ENCODE results near the gene TESMIN.

Gene TESMIN

GRCh38 chr11:68763181-68763721 is 11.9 kb upstream of the TESMIN start:
- no peak for DNase-seq (ENCODE audit: low read depth in 1 of 2, low spot score in 1 of 2)

- no peak for DNase-seq (ENCODE audit: low read depth in 1 of 2, low spot score in 1 of 2)
Measured at GRCh38 chr11:68762481-68762880, 11.2 kb upstream of the TESMIN start.

- no peak for DNase-seq (ENCODE audit: low read depth in 1 of 2, low spot score in 1 of 2)
Measured at GRCh38 chr11:68761801-68762200, 10.5 kb upstream of the TESMIN start.

GRCh38 chr11:68759991-68760390 is 8.7 kb upstream of the TESMIN start:
- DNase-seq (ENCODE audit: low read depth in 1 of 2, low spot score in 1 of 2): no peak

GRCh38 chr11:68757711-68758110 is 6.4 kb upstream of the TESMIN start:
- no peak for DNase-seq (ENCODE audit: low read depth in 1 of 2, low spot score in 1 of 2)

- no peak for DNase-seq (ENCODE audit: low read depth in 1 of 2, low spot score in 1 of 2)
Measured at GRCh38 chr11:68756171-68756766, 4.9 kb upstream of the TESMIN start.

GRCh38 chr11:68753300-68753699 is 2.0 kb upstream of the TESMIN start:
- no peak for DNase-seq (ENCODE audit: low read depth in 1 of 2, low spot score in 1 of 2)

- DNase-seq (ENCODE audit: low read depth in 1 of 2, low spot score in 1 of 2): no peak
Measured at GRCh38 chr11:68751004-68751325, 355 bp downstream of the TESMIN start.

GRCh38 chr11:68750195-68751003 is 921 bp downstream of the TESMIN start:
- DNase-seq (ENCODE audit: low read depth in 1 of 2, low spot score in 1 of 2): no peak

GRCh38 chr11:68749229-68750123 is 1.8 kb downstream of the TESMIN start:
- no peak for DNase-seq (ENCODE audit: low read depth in 1 of 2, low spot score in 1 of 2)

- DNase-seq (ENCODE audit: low read depth in 1 of 2, low spot score in 1 of 2): no peak
Measured at GRCh38 chr11:68748061-68748460, 3.3 kb downstream of the TESMIN start.

GRCh38 chr11:68743539-68743938 is 7.8 kb downstream of the TESMIN start:
- no peak for DNase-seq (ENCODE audit: low read depth in 1 of 2, low spot score in 1 of 2)

- no peak for DNase-seq (ENCODE audit: low read depth in 1 of 2, low spot score in 1 of 2)
Measured at GRCh38 chr11:68741463-68741862, 9.9 kb downstream of the TESMIN start.

- no peak for DNase-seq (ENCODE audit: low read depth in 1 of 2, low spot score in 1 of 2)
Measured at GRCh38 chr11:68735646-68736045, 15.7 kb downstream of the TESMIN start.

GRCh38 chr11:68735125-68735524 is 16.2 kb downstream of the TESMIN start:
- DNase-seq (ENCODE audit: low read depth in 1 of 2, low spot score in 1 of 2): no peak

GRCh38 chr11:68734111-68734510 is 17.2 kb downstream of the TESMIN start:
- no peak for DNase-seq (ENCODE audit: low read depth in 1 of 2, low spot score in 1 of 2)

- no peak for DNase-seq (ENCODE audit: low read depth in 1 of 2, low spot score in 1 of 2)
Measured at GRCh38 chr11:68727783-68728182, 23.5 kb downstream of the TESMIN start.

- DNase-seq (ENCODE audit: low read depth in 1 of 2, low spot score in 1 of 2): no peak
Measured at GRCh38 chr11:68724293-68724692, 27.0 kb downstream of the TESMIN start.

GRCh38 chr11:68722143-68722542 is 29.2 kb downstream of the TESMIN start:
- DNase-seq (ENCODE audit: low read depth in 1 of 2, low spot score in 1 of 2): no peak

GRCh38 chr11:68721075-68721474 is 30.2 kb downstream of the TESMIN start:
- no peak for DNase-seq (ENCODE audit: low read depth in 1 of 2, low spot score in 1 of 2)

- DNase-seq (ENCODE audit: low read depth in 1 of 2, low spot score in 1 of 2): no peak
Measured at GRCh38 chr11:68715456-68716122, 35.7 kb downstream of the TESMIN start.

Data from stimulated activated CD4-positive, alpha-beta T cell treated with anti-CD3 and anti-CD28 coated beads, Interleukin-15, amount 100 ng/mL, for 1 hour (primary cell).